Hematopoietic multipotent progenitor cell treated with erythropoietin and hydrocortisone succinate and interleukin-3 and kit ligand, for 17 days (in vitro differentiated cells): ENCODE measurements around the gene FAM177A1.
"Not testable (repeated sequence)": the region's sequence is repeated elsewhere in the genome, so short reads cannot be mapped to it uniquely, and the experiment has no call there.

Experiments
- DNase-seq: peaks from one replicate; pipeline ENCODE4 v3.0.0-alpha.2; 2015; ENCODE audit warnings: low spot score

FAM177A1 gene

GRCh38 chr14:35061113-35061791, 15.2 kb downstream of the FAM177A1 start:
- not testable (repeated sequence) for DNase-seq

GRCh38 chr14:35065731-35066130, 19.7 kb downstream of the FAM177A1 start:
- DNase-seq = not testable (repeated sequence)

DNA sequence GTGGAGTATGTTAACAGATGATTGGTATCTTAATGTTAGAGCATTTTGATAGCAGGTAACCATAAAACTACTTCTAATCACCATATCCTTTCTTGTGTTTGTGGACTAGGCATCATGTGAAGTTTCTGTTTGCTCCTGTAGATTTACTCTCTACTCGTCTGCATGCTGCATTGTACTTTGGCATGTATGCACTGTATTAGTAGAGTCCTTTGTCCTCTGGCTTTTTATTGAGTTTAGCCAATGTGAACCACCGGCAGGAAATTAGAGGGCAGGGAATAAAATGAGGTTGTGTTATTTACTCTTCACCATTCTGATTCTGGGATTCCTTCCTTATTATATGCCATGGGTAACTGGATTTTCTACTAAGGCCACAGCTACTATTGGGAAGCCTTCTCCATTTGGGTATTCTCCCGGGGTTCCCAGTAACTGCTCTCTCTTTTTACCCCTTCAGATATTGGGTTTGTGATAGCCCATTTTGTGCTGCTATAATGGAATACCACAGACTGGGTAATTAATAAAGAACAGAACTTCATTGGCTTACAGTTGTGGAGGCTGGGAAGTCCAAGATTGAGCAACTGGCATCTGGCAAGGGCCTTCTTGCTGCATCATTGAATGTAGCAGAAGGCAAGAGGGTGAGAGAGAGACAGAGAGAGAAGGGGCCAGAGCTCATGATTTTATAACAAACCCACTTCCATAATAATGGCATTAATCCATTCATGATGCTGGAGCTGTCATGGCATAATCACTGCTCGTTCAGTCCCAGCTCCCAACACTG, 22.4 kb downstream of the FAM177A1 start:
- DNase-seq = no peak

- DNase-seq = no peak
Measured at GRCh38 chr14:35072226-35072625, 26.2 kb downstream of the FAM177A1 start.

- DNase-seq = no peak
Measured at GRCh38 chr14:35073486-35073885, 27.4 kb downstream of the FAM177A1 start.

GRCh38 chr14:35078082-35078481, 32.0 kb downstream of the FAM177A1 start:
- no peak for DNase-seq

- no peak for DNase-seq
Measured at GRCh38 chr14:35079742-35080141, 33.7 kb downstream of the FAM177A1 start.

DNA sequence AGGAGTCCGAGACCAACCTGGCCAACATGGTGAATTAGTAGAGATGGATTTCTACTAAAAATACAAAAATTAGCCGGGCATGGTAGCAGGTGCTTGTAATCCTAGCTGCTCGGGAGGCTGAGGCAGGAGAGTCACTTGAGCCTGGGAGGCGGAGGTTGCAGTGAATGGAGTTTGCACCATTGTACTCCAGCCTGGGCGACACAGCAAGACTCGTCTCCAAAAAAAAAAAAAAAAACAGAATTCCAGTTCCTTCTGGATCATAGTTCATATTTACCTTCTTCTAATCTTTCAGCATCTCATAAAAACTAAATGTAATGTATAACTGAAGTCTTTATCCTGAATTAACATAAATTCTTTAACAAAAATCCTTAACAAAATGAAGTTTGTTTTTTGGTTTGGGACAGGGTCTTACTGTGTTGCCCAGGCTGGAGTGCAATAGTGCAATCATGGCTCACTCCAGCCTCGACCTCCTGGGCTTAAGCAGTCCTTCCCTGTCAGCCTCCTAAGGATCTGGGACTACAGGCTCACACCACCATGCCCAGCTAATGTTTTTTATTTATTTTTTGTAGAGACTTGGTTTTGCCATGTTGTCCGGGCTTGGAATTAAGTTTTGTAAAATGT, 37.6 kb downstream of the FAM177A1 start:
- DNase-seq = no peak

GRCh38 chr14:35085441-35085840, 39.4 kb downstream of the FAM177A1 start:
- DNase-seq = no peak

DNA sequence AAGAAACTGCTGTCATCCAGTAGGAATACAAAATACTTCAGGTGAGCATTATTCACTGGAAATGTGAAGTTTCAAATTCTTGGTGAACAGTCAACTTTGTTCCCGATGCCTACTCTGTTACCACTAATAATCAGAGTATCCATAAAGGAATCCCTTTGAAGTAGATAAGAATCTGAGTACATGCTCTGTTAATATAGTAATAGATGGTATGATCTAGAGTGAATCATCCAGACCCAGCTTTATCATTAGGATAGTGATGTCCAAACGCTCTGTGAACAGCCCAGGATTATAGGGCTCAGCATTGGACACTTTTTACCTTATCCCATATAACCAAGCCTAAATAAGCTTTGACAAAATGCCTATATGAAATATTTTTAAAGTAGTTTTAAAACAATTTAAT, 42.4 kb downstream of the FAM177A1 start:
- no peak for DNase-seq

GRCh38 chr14:35094645-35095044, 48.6 kb downstream of the FAM177A1 start:
- not testable (repeated sequence) for DNase-seq

GRCh38 chr14:35107866-35108265, 61.8 kb downstream of the FAM177A1 start:
- no peak for DNase-seq

DNA sequence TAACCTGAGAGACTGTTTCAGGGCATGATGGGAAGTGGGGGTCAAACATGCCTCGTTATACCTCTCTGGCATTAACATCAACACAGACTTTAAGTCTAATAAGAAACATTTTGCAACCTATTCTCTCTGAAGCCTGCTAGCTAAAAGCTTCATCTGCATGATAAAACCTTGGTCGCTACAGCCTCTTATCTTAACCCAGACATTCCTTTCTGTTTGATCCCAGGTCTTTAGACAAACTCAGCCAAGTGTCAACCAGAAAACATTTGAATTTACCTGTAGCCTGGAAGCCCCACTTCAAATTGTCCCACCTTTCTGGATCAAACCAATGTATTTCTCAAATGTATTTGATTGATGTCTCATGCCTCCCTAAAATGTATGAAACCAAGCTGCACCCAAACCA, 66.6 kb downstream of the FAM177A1 start:
- DNase-seq = no peak

DNA sequence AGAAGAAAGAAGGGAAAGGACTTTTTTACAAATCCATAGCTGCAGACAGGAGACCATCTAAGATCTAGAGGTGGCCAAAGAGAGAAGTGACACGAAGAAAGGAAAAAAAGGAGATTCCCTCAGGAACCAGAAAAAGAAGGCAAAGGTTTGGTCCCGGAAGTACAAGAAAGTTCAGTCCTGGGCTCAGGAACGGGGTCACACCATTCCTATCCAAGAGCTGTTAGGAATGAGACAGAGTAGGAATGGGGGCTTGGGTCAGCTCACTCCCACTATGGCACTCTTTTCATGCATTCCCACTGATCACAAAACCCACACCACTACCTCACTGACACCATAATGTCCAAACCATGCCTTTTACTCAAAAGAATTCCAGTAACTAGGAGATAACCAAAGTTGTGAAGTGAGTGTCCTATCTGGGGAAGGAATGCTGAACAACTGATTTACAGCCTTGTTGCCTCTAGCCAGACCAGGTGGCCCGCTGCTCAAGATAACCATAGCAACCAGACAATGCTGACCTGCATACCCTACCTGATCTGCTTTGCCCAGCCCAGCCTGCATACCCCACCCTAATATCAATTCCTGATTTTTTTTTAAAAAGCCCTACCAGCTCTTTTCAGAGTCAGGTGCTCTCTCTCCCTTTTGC, 67.4 kb downstream of the FAM177A1 start:
- DNase-seq = no peak

GRCh38 chr14:35114036-35114435, 68.0 kb downstream of the FAM177A1 start:
- DNase-seq = no peak

- no peak for DNase-seq
Measured at GRCh38 chr14:35116242-35116641, 70.2 kb downstream of the FAM177A1 start.

GRCh38 chr14:35117112-35117511, 71.0 kb downstream of the FAM177A1 start:
- DNase-seq = no peak

DNA sequence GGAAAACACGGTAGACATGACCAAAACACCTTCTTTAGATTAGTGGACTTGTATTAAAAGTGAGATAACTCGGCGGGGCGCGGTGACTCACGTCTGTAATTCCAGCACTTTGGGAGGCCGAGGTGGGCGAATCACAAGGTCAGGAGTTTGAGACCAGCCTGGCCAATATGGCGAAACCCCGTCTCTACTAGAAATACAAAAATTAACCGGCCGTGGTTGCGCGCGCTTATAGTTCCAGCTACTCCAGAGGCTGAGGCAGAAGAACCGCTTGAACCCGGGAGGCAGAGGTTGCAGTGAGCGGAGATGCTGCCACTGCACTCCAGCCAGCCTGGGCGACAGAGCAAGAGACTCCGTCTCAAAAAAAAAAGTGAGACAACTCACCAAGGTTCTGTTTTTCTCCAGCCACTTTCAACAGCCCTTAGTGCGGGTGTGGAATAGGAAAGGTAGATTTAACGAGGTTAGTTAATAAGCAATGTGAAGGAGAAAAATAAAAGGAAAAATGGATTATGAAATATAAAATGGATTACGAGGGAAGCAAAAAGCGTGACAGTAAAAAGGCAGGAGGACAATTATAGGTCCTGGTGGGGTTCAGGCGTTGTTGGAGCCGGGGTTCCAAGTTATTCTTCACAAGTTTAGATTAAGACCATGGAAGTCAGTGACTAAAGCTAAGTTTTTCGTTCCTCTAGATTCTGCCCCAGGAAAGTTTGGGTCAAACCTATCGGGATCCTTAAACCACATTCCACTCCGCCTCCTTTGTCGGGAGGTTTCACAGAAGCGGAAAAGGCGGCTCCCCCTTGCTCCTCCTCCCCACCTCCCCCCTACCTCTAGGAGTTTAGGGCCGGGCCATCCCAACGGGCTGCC, 75.2 kb downstream of the FAM177A1 start:
- DNase-seq = no peak

DNA sequence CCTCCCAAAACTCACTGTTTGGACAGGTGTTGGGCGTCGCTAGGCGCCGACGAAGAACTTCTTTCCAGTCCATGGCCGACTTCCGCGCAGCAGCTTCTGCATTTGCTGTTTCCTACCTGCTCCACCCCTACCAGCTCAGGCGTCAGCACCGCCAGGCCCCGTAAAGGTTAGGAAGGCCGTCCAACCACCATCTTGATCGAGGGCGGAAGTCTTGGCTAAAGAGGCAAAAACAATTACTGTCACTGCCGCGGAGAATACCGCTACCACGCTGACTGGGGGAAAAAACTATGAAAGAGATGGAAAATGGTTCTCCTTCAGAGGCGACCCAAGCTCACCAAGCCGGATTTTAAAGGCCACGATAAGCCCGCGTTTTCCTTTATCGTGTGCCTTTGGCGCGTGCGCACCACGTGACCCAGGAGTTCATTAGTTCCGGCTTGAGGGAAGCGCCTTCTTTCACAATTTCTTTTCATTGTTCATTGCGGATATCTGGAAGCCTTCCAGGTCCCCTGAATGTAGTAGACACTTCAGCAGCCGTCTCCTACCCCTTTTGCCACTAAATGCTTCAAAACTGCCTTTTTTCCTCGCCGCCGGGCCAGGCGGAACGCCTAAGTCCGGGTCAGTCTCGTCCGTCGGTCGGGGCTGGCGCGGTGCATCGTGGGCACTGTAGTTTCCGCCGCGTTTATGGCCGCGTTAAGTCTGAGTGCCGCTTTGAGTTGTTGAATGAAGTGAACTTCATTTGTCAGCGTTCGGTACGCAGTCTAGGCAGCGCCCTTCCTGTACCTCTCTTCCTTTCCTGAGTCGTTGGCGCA, 76.0 kb downstream of the FAM177A1 start, which contains the start of the genes PPP2R3C and PRORP:
PPP2R3C (minus strand) TSS at position 104 of the 809 bp plus-strand sequence; CDS start at position 73, 31 bp downstream.
PRORP (plus strand) TSS at position 666 of the 809 bp plus-strand sequence. CDS start 694 bp downstream, outside the sequence.
- DNase-seq = peak; percentile 93

GRCh38 chr14:35122696-35123387, 76.8 kb downstream of the FAM177A1 start:
- peak; percentile 18 for DNase-seq
